GM18520 (cell line): ENCODE measurements around the gene ELF5.

Experiments
- ATAC-seq: cut with Tn5 transposase; IDR thresholded peaks from one replicate; pipeline ENCODE4 v1.9.1; 2021; ENCODE audit not compliant: unreplicated experiment

The ELF5 gene

DNA sequence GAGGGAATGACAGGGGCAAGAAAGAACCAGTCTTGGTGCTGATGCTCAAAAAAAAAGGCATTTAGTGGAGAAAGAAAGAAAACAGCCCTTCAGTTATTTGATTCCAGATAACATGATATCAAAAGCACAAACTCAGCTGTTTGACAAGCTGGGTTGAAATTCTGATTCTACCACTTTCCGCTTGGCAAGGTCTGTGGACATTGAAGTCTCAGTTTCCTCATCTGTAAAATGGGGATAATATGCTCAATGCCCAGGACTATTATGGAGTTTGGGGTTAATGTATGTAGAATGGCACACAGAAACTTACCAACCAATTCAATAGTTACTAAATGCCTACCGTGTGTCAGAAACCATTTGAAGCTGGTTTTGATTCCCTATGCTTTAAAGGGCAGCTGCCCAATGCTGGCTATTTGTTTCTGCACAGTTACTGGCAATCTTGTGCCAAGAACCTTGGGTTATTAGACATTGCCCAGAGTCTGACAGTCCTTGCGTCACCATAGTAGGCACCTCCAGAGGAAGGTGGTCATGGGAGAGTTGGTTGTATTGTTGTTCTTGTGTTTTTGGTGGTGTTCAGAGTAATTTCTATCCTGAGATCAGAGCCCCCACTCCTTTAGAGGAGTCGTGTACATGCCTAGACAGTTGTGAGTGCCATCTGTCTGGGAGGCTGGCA lies 19.5 kb downstream of the ELF5 start:
- no peak for ATAC-seq

DNA sequence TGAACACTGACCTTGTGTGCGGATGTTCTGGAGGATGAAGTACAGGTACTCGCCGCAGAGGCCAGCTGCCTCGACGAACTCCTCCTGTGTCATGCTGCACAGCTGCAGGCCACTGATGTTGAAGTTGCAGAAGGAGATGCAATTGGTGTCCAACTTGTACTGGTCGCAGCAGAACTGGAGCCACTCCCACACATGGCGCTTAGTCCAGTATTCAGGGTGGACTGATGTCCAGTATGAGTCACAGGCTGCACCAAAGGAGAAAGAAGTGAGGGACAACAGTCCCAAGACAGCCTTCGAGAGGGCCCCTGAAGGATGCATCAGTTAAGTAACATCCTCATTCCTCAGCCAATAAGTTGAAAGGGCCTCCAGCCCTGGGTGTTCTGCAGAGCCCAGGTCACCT lies 20.1 kb downstream of the ELF5 start:
- ATAC-seq: no peak

GRCh38 chr11:34492806-34493414 lies 20.7 kb downstream of the ELF5 start:
- no peak for ATAC-seq

DNA sequence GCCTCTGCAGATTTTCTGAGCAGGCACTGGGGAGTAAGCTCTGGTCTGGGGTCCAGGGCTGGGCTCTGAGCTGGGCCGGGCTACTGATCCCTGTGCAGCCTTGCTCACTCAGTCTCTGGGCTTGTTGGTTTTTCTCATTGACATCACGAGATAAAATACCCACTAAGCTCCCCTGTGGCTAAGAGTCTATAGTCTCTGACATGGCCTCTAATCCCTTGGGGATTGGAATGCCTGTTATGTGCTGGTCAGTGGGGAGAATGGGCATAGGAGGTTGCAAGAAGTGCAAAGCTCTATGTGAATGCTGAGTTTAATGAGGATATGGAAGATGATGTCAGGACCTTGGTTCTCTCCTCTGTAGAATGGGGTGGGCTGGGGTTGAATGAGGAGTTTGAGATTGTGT lies 23.3 kb downstream of the ELF5 start:
- no peak for ATAC-seq

- no peak for ATAC-seq
Observed at GRCh38 chr11:34488855-34489557, 24.6 kb downstream of the ELF5 start.

DNA sequence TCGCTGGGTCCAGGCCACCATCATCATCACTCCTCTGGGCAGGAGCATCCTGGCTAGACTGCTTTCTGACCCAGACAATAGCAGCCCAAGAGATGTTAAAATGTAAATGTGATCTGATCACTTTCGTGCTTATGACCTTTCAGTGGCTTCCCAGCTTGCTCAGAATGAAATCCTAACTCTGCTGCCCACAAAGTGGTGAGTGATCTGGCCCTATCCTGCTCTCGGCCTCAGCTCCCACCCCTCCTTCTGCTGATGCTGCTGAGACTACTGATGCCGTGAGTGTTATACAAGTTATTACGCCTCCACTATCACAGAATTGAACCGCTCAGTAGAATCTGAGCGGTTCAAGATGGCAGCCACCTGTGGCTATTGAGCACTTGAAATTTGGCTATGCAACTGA lies 26.2 kb downstream of the ELF5 start:
- ATAC-seq: no peak

DNA sequence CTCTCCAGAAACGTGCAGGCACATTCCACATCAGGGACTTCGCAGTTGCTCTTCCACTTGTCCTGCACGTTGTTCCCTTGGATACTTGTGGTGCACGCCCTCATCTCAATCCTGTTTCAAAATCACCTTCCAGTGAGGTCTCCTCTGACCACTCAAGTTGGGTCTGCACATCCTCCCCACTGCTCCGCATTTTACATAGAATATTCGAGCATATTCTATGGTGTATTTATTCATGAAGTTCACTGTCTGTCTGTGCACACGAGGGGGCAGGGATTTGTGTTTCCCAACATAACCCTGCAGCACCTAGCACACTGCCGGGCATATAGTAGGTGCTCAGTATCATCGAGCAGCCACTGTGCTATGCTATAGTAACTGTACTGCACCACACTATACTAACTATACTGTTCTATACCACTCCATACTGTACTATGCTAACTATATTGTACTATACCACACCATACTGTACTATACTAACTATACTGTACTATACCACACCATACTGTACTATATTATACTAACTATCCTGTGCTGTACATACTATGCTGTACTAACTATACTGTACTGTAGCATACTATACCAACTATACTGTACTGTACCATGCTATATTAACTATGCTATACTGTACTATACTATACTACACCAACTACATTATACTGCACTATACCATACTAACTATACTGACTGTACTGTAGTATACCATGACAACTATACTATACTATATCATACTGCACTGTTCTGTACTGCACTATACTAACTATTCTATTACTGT lies 30.3 kb downstream of the ELF5 start:
- no peak for ATAC-seq

- no peak for ATAC-seq
Observed at GRCh38 chr11:34481307-34481706, 32.3 kb downstream of the ELF5 start.

DNA sequence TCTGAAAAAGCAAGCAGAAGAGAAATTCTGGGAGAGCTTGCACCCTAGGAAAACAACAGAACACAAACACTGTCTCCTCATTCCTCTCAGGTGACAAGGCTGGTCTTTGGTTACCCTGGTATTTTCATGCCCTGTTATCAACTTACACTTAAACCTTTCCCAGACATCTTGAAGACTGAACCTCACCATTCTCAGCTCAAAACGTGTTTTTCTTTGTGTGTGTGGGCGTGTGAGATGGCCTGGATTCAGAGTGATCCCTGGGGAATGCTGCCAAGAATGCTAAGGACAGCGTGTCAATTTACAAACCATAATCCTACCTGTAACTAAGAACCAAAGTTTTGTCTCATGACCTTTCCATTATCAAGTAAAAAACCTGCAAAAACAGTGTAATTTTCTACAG lies 33.3 kb downstream of the ELF5 start:
- ATAC-seq: no peak

DNA sequence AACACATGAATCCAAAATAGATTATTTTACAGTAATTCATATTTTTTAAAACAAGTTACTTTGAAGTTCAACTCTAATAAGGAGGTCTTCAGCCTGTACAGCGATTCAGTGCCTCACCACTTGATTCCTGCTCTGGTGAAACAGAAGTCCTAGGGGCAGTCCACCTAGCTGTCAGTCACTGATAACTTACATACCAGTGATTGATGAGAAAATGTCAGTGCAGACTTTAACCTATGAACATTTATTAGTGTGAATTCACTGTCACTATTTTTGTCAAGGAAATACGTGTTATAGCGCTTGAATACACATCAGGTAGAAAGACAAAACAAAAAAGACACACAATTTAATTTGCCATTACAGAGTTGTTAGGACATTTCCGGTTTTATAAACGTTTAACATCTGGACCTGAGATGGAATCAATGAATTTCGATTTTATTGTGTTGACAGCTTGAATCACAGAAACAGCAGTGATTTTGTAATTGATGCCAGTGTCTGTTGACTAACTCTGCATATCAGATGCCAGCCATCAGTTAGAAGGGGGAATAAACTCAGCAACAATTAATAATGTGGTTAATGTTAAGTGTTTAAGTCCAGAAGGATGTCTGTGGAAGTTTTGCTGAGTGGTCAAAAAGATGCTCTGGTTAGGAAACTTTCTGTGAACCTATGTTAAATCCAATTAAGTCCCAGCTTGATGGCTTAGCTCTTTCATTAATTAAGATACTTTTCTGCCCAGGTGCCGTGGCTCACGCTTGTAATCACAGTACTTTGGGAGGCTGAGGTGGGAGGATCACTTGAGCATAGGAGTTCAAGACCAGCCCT lies 34.5 kb downstream of the ELF5 start:
- no peak for ATAC-seq

DNA sequence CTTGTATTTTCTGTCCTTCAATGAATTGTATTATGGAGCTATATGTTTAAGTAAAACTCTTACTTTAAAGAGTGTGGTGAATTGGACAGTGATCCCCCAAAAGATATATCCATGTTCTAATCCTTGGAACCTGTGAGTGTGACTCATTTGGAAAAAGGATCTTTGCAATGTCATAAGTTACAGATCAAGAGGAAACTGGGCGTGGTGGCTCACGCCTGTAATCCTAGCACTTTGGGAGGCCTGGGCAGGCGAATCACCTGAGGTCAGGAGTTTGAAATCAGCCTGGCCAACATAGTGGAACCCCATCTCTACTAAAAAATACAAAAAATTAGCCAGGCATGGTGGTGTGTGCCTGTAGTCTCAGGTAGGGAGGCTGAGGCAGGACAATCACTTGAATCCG lies 36.7 kb downstream of the ELF5 start:
- no peak for ATAC-seq

DNA sequence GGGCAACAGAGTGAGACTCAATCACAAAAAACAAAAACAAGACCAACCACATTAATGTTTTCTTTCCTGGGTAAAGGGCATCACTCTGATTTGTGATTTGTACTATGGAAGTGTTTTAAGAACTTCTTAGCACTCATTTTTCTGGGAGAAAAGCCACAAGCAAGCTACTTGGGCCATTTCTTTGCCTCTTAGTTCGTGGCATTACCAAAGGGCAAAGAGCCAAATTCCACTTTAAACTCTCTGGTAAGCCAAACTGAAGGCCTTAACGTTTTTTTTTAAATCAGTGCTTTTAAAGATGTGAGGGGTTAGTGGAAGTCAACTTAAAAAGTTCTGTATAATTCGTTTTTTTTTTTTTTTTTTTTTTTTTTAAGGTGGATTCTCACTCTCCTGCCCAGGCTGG lies 37.9 kb downstream of the ELF5 start:
- no peak for ATAC-seq

GRCh38 chr11:34473603-34474169 lies 39.9 kb downstream of the ELF5 start:
- no peak for ATAC-seq

DNA sequence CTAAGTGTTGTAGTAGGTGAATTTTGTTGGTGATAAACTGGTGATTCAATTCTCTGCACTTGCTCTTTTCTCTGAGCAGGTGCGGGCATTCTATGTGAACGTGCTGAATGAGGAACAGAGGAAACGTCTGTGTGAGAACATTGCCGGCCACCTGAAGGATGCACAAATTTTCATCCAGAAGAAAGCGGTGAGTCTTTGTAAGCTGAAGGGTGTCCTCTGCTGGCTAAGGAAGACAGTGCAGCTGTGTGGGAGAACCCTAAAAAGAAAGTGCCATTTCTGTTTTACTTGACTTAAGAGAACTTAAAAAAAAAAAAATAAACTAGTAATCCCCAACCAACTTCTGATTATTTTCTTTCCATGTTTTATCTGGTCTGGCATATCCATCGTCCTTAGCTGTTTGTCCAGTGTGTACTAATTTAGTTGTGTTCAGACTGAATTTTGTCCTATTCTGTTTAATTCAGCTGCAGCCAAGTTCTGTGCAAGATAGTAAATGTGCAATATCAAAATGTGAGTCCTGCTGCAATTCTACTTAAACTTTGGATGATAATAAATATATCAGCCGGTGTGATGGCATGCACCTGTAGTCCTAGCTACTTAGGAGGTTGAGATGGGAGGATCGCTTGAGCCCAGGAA lies 45.3 kb downstream of the ELF5 start:
- ATAC-seq: peak; percentile 43

GRCh38 chr11:34466802-34467488 lies 46.6 kb downstream of the ELF5 start:
- ATAC-seq: no peak

- no peak for ATAC-seq
Observed at GRCh38 chr11:34464591-34465051, 49.0 kb downstream of the ELF5 start.

DNA sequence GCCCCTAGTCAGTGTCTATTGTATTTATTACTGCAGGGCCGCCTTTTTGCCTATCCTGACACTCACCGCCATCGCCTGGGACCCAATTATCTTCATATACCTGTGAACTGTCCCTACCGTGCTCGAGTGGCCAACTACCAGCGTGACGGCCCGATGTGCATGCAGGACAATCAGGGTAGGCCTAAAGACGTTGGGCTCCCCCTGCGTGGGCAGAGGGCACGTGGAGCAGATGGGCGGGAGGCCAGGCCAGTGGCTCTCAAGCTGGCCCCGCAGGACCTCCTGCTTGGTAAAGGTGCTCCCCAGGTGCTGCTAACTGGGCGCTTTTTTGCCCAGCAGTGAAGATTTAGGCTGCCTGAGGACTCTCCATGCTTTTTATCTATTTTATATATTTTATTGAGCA lies 52.4 kb downstream of the ELF5 start:
- ATAC-seq: no peak

GRCh38 chr11:34460278-34460677 lies 53.3 kb downstream of the ELF5 start:
- no peak for ATAC-seq

DNA sequence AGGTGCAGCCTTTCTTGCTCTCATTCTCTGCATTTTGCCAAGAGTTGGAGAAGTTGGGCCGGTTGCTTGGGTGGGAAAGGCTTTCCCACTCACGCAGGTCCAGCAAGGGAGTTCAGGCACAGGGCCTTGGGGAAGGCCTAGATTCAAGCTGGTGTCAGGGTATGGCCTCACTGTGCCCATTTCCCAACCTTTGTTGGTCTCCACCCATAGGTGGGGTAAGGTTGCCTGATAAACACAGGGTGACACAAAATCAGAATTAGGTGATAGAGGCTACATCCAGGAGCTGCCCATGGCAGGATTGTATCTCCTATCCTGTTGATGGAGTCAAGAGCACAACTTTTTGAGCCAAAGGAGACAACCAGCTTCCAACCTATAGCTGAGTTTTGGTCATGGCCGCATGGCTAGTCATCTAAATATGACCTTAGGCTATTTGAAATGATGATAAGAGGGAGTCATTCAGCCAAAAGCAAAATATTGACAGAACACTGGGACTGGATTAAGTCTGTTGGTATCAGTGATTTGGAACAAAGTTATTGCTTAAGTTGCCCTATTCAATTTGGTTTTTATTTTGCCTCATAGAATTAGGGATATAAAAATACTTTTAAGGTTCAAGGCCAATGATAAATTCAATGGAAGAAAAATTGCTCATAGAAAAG lies 54.0 kb downstream of the ELF5 start:
- no peak for ATAC-seq
